A549 (cell line): ENCODE measurements around the gene OR4D9. TPM values are rescaled to one million over a fixed set of nuclear protein-coding genes. Genes with fewer than 3 reads are reported as not detected.
"Not testable (repeated sequence)": the region's sequence is repeated elsewhere in the genome, so short reads cannot be mapped to it uniquely, and the experiment has no call there.

Experiments
- ATAC-seq, 2 experiments: fragments of 200-7000 bp in 1 of 2; fragments of >200 bp in 1 of 2; cut with Nextera tagmentation in 1 of 2; cut with Tn5 transposase in 1 of 2; 3 replicates each; pipeline versions ENCODE4 v1.8.0 to v1.9.1; 2018 to 2020; ENCODE audit warnings: mild to moderate bottlenecking in 1 of 2, moderate library complexity in 1 of 2
- CTCF ChIA-PET: fragments of 300-600 bp; sonication (Branson Sonifier 250); formaldehyde crosslinking; extraction: SDS; loops from one replicate; lab custom pipeline; 2021; ENCODE audit warnings: antibody characterized with exemption, inconsistent platforms; lab: Yijun Ruan, JAX
- POLR2A ChIA-PET: fragments of 350-600 bp; formaldehyde crosslinking; extraction: SDS; loops from one replicate; lab custom pipeline; 2021; ENCODE audit warnings: antibody characterized with exemption, inconsistent platforms; lab: Yijun Ruan, JAX
- DNase-seq, 2 experiments: peaks; one replicate each; pipeline versions ENCODE4 v3.0.0 to v3.0.0-alpha.2; 2011 to 2016; ENCODE audit warnings: low read depth in 1 of 2, low spot score in 1 of 2
- FAIRE-seq: peaks from 2 replicates; lab custom pipeline; 2011; peaks lifted over from hg19 to GRCh38; lab: Jason Lieb, UNC
- H3K27ac ChIP-seq, 2 experiments: fragments of >200 bp; sonication (Bioruptor Twin); formaldehyde crosslinking; 3 replicates each; pipeline ENCODE4 v1.5.1; 2016 to 2017
- H3K4me1 ChIP-seq: fragments of >200 bp; sonication (Bioruptor Twin); formaldehyde crosslinking; 3 replicates; pipeline ENCODE4 v1.6.1; 2016
- H3K4me2 ChIP-seq: fragments of >200 bp; sonication (Bioruptor Twin); formaldehyde crosslinking; 3 replicates; pipeline ENCODE4 v1.6.1; 2016
- H3K4me3 ChIP-seq: fragments of >200 bp; sonication (Bioruptor Twin); formaldehyde crosslinking; 3 replicates; pipeline ENCODE4 v1.5.1; 2016
- H3K9me3 ChIP-seq: fragments of >200 bp; sonication (Bioruptor Twin); formaldehyde crosslinking; 3 replicates; pipeline ENCODE4 v1.6.1; 2016
- ATOH8 ChIP-seq: fragments of 250-450 bp; sonication (Bioruptor Pico); IDR thresholded peaks from 2 replicates; pipeline ENCODE4 v1.5.0; 2020; ENCODE audit warnings: low read depth, mild to moderate bottlenecking, moderate library complexity
- CBX8 ChIP-seq: fragments of 200-600 bp; sonication (generic); IDR thresholded peaks from 2 replicates; pipeline ENCODE4 v1.6.1; 2016
- CEBPB ChIP-seq, 2 experiments: fragments of >200 bp in 1 of 2; sonication (Bioruptor Twin) in 1 of 2; formaldehyde crosslinking in 1 of 2; IDR thresholded peaks; 2 replicates each; pipeline ENCODE4 v1.6.1; 2012 to 2016
- EHF ChIP-seq: fragments of 250-450 bp; sonication (Bioruptor Pico); IDR thresholded peaks from 2 replicates; pipeline ENCODE4 v1.5.0; 2020; ENCODE audit warnings: mild to moderate bottlenecking
- ELK1 ChIP-seq: fragments of 150-350 bp; IDR thresholded peaks from 2 replicates; pipeline ENCODE4 v1.6.1; 2014; ENCODE audit warnings: low read depth, mild to moderate bottlenecking, low read length
- HES2 ChIP-seq: fragments of >200 bp; sonication (Bioruptor Twin); formaldehyde crosslinking; IDR thresholded peaks from 2 replicates; pipeline ENCODE4 v1.6.1; 2016
- HEYL ChIP-seq: fragments of 250-450 bp; sonication (Bioruptor Pico); IDR thresholded peaks from 2 replicates; pipeline ENCODE4 v1.8.0; 2021; ENCODE audit warnings: mild to moderate bottlenecking, moderate library complexity
- HOXA7 ChIP-seq: fragments of 250-450 bp; sonication (Bioruptor Pico); IDR thresholded peaks from 2 replicates; pipeline ENCODE4 v1.5.0; 2020; ENCODE audit warnings: mild to moderate bottlenecking, moderate library complexity
- MYC ChIP-seq: IDR thresholded peaks from 2 replicates; pipeline ENCODE4 v1.6.1; 2012; ENCODE audit warnings: mild to moderate bottlenecking, inconsistent platforms, low read length, improper control_type of control experiment, borderline replicate concordance
- PHF8 ChIP-seq: fragments of 200-600 bp; sonication (generic); IDR thresholded peaks from 2 replicates; pipeline ENCODE4 v1.6.1; 2016; ENCODE audit warnings: low read depth, mild to moderate bottlenecking, antibody characterized with exemption, moderate library complexity, borderline replicate concordance
- REST ChIP-seq: fragments of 200-600 bp; sonication (generic); IDR thresholded peaks from 2 replicates; pipeline ENCODE4 v1.6.1; 2016; ENCODE audit warnings: antibody characterized with exemption, mild to moderate bottlenecking, moderate library complexity
- RFX5 ChIP-seq: fragments of 450-650 bp; IDR thresholded peaks from 2 replicates; pipeline ENCODE4 v1.7.1; 2014; ENCODE audit warnings: antibody characterized with exemption, mild to moderate bottlenecking, moderate library complexity
- TFCP2L1 ChIP-seq: fragments of 250-450 bp; sonication (Bioruptor Pico); IDR thresholded peaks from 2 replicates; pipeline ENCODE4 v1.5.0; 2021; ENCODE audit warnings: mild to moderate bottlenecking
- ZC3H11A ChIP-seq: fragments of 450-650 bp; IDR thresholded peaks from 2 replicates; pipeline ENCODE4 v1.6.1; 2014; ENCODE audit warnings: antibody characterized with exemption, mild to moderate bottlenecking
- ZNF302 ChIP-seq: fragments of 250-450 bp; sonication (Bioruptor Pico); IDR thresholded peaks from 2 replicates; pipeline ENCODE4 v1.9.0; 2021; ENCODE audit warnings: inconsistent platforms, mild to moderate bottlenecking, moderate library complexity
- WGBS: methylation state at CpG from one replicate; pipeline ENCODE4 v1.1.6; 2017; ENCODE audit errors: missing lambda C conversion rate; 5-methylcytosine and 5-hydroxymethylcytosine counted together
- polyA plus RNA-seq, 4 experiments: library from polyadenylated mRNA; depleted of rRNA in 3 of 4; stranded (reverse); fragments of >200 nt; fragmentation: RNase III in 1 of 4; extraction: RNeasy Plus Mini Kit Qiagen cat#74134 plus additional on column Dnase treatment in 1 of 4; gene quantifications; 2 replicates in 3 of 4; 3 replicates in 1 of 4; pipeline ENCODE4 v1.2.3, GENCODE V29; 2011 to 2017

Gene OR4D9
- polyA plus RNA-seq, 2 of the 4 experiments (the other 2 are of a cell fraction) = not detected

GRCh38 chr11:59534676-59535075, 23.3 kb downstream of the OR4D9 start:
- Histone ChIP-seq H3K9me3 (no peaks in the 10 kb centered on the region), H3K27ac (no peak overlapping the region), H3K4me1 (peaks cover 6% of the 10 kb centered on the region), H3K4me2 (no peak overlapping the region), H3K4me3 (no peak overlapping the region)
- TF ChIP-seq REST (no peak), RFX5 (no peak), HEYL (CRISPR knock-in tag) (no peak), ZC3H11A (no peak), CBX8 (no peak), PHF8 (no peak), ATOH8 (CRISPR knock-in tag) (no peak)
- FAIRE-seq = no peak
- ChIA-PET POLR2A (no interaction called here), CTCF (interaction anchor here (3.1 kb wide), 1 partner anchor 146 kb away, joined by 13 read pairs; no protein-coding TSS in a partner anchor)
- 23% methylated on average over 1 of the region's 1 CpG for WGBS
- DNase-seq = no peak
- no peak for ATAC-seq

- no peak for DNase-seq
- Histone ChIP-seq H3K4me1 (peaks cover 18% of the 10 kb centered on the region), H3K4me2 (no peak overlapping the region), H3K27ac (peak overlapping the region in 1 of 2 experiments; percentile 6; a peak in 1 of 6 replicates), H3K4me3 (no peak overlapping the region), H3K9me3 (no peaks in the 10 kb centered on the region)
- 67% methylated on average over 3 of the region's 3 CpGs for WGBS
- POLR2A ChIA-PET = no interaction called here
- TF ChIP-seq ELK1 (no peak), CBX8 (no peak), MYC (no peak)
- CTCF ChIA-PET = interaction anchor here (0.8 kb wide), 1 partner anchor 210 kb away, joined by 3 read pairs; no protein-coding TSS in a partner anchor
- no peak for FAIRE-seq
- no peak for ATAC-seq
Observed at GRCh38 chr11:59542142-59542810, 30.9 kb downstream of the OR4D9 start.

GRCh38 chr11:59543713-59544112, 32.4 kb downstream of the OR4D9 start:
- WGBS = 78% methylated on average over 3 of the region's 3 CpGs
- H3K9me3 ChIP-seq, H3K27ac ChIP-seq, POLR2A ChIA-PET, ATAC-seq, DNase-seq, FAIRE-seq, H3K4me2 ChIP-seq, CTCF ChIA-PET, H3K4me3 ChIP-seq: not testable (repeated sequence)
- peaks cover 24% of the 10 kb centered on the region for H3K4me1 ChIP-seq

GRCh38 chr11:59544869-59545178, 33.5 kb downstream of the OR4D9 start:
- peak overlapping the region; percentile 48 for H3K4me3 ChIP-seq
- no peak for FAIRE-seq
- no peaks in the 10 kb centered on the region for H3K9me3 ChIP-seq
- ChIA-PET CTCF (no interaction called here), POLR2A (no interaction called here)
- 3% methylated on average over 3 of the region's 3 CpGs for WGBS
- TF ChIP-seq HES2 (no peak), HOXA7 (CRISPR knock-in tag) (peak; percentile 85; the same call in 1 of the 2 replicates), TFCP2L1 (CRISPR knock-in tag) (0 out of 2 replicates have a peak, but pooled peaks have one; percentile 61), ZNF302 (CRISPR knock-in tag) (0 out of 2 replicates have a peak, but pooled peaks have one; percentile 8), EHF (no peak), CEBPB (IDR thresholded peaks at IDR 0.05) (no peak)
- H3K27ac ChIP-seq = peak overlapping the region; percentile 95 to 97
- no peak for DNase-seq
- peak overlapping the region; percentile 93 for H3K4me2 ChIP-seq
- peak; percentile 9 to 41 for ATAC-seq
- peaks cover 31% of the 10 kb centered on the region for H3K4me1 ChIP-seq
